Measurements from ENCODE around the gene PSMB10.
"Not testable (repeated sequence)": the region's sequence is repeated elsewhere in the genome, so short reads cannot be mapped to it uniquely, and the experiment has no call there.

PSMB10 gene

DNA sequence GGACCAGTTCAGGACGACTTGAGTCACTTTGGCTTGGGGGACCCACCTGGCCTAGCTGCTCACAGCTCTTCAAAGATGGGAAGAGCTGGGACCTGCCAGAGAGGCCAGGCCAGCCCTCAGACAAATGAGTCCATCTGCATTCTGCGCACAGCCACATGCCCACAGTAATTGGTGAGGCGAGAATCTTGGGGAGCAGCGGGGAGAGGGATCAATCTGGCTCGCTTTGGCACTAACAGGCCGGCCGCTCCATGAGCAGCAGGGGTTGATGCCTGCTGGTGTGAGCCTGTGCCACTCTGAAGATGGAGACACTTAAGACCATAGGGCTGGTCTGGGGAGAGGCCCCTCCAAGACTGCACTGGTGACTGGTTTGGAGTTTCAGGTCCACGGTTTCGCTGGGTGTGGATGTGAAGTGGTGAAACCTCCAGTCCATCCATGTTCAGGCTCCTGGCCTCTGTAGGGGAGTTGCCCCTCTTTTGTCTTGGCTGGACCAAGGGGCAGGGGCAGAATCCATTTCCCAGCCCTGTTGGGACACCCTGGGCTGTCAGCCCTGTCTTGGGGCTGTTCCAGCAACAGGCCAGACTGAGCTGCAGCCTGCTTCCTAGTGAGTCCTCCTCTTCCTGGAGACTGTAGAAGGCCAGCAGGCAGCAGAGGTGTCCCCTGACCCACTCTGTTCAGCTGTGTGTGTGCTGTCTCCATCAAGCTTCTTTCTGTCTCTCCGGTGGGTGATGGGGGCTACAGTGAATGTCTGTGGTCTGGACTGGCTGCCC is 12.3 kb downstream of the PSMB10 start:
- no peak for DNase-seq

DNA sequence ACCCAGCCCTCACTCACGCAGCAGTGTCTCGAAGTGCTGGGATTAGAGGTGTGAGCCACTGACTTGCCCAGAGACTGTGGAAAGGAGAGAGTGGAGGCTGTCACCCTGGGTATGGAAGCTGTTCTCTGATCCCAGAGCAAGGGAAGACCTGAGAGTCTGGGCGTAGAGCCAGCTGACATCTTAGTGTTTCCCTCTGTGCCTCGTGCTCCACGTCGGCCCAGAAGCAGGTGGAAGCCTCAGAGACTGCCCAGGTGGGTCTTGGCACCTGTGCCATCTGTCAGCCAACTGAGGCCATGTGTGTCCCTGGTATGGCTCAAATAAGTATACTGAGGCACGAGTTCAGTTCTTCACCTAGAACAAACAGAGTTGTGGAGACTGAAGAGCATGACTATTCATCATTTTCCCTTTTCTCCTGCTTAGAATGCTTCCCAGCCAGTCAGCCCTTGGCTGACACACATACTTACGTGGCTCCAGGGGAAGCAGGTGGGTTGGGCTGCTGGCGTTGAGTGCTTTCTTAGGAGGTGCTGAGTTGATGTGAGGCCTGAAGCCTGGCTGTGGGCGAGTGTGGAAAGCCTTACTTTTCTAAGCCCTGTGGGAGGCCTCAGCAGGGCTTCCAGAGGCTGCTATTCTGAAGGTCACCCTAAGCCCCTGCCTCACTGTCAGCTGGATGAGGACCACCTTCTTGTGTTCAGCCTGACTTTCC is 13.1 kb downstream of the PSMB10 start:
- DNase-seq, result no peak

DNA sequence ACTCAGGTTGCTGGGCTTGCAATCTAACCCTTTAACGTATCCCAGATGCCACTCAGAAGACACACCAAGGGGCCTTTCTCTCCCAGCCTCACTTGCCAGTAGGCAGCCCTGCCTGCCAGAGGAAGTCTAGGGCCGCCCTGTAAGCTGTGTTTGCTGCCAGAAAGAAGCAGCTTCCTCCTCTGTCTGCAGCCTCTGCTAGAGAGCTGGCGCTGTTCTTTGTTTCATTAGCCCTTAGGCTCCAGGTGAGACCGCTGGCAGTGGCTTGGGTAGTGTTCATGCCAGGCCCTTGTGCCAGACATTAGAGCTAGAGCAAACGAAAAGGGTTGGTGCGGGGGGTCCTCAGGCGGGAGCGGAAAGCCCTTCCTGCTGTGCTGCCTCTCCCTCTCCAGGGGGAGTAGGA is 13.9 kb downstream of the PSMB10 start:
- DNase-seq, result no peak

DNA sequence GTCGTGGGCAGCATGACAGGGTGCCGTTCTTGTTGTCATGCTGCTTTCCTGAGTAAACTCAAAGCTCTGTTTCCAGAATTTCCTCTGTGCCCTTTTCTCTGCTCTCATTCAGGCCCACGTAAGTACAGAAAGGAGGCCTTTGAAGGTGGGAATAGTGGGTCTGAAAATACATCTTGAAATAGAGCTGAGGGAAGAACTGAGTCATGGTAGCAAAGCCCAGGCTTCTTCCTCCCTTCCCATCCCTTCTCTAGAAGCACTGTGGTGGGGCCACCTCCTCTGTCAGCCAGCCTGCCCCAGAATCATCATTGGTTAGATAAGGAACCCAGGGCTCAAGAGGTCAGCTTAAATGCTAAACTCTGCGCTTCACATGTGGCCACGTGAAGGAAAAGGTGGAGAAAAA is 14.4 kb downstream of the PSMB10 start:
- DNase-seq, result no peak

DNA sequence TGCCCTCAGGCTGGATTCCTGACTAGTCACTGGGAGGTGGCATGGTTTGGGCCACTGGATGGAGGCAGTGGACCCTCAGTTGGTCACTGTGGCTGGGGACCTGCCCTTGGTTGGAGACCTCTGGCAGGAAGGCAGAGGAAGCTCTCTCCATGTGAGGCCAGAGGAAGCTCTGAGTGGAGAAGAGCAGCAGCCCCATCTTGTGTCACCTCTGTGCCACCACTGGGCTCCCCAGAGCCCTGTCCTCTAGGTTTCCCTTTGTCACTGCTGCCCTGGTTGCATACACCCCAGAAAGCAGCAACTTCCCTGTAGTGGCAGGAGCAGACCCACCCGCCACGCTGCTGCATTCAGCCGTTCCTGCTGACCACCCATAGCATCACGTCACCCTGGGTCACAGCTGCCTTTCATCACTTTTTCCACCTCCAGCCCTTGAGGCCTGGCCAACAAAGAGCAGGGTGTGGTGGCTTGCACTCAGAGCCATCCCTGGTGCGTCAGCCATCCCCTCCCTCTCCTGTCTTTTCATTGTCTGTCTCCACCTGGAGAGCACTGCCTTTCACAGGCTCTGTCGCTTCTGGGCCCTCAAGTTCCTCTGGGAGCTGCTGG is 16.9 kb downstream of the PSMB10 start:
- DNase-seq, result no peak

DNA sequence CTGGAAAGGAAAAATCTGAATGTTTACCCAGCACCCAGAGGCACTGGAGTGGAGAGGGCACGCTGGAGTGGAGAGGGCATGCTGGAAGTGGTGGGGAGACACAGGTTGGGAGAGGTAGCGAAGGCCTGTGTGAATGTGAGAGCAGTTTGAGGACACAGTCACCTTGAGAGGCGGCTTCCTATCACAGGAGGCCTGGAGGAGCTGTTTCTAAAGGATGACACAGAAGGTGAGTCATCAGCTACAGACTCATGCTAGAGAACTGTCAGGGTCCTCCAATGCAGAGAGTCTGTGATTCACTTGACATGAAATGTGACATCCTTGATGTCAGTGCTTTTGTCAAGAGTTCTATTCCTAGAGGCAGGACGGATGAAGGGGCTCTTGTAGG is 18.8 kb downstream of the PSMB10 start:
- DNase-seq, result peak; percentile 89

DNA sequence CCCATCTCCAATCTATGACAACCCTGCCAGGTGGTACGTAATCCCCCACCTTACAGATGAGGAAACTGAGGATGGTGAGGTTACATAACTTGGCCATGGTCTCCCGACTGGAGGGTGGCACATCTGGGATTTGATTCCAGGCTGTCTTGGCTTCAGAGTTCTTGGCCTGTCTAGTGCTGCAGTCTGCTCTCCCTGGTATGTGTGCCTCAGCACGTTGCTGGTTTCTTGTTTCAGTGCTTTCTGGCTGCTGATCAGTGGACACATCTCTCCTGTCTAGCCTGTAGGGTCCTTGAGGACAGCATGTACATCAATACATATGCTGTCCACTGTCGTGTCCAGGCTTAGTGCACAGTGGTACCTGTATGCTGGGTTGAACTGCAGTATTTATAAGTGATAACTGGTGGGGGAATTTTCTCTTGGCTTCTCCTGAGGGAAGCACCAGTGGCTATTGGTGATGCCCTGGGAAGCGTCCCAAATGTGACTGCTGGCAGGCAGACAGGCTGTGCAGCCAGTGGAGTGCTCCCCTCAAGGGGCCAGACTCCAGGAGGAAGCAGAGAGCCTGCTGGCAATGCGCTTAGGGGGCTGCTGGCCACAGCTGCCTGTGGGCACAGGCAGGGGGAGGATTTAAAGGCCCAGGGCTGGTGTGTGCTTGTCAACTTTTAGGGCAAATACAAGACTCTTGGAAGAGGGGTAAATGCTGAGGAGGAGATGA is 19.4 kb downstream of the PSMB10 start:
- DNase-seq, result no peak

DNA sequence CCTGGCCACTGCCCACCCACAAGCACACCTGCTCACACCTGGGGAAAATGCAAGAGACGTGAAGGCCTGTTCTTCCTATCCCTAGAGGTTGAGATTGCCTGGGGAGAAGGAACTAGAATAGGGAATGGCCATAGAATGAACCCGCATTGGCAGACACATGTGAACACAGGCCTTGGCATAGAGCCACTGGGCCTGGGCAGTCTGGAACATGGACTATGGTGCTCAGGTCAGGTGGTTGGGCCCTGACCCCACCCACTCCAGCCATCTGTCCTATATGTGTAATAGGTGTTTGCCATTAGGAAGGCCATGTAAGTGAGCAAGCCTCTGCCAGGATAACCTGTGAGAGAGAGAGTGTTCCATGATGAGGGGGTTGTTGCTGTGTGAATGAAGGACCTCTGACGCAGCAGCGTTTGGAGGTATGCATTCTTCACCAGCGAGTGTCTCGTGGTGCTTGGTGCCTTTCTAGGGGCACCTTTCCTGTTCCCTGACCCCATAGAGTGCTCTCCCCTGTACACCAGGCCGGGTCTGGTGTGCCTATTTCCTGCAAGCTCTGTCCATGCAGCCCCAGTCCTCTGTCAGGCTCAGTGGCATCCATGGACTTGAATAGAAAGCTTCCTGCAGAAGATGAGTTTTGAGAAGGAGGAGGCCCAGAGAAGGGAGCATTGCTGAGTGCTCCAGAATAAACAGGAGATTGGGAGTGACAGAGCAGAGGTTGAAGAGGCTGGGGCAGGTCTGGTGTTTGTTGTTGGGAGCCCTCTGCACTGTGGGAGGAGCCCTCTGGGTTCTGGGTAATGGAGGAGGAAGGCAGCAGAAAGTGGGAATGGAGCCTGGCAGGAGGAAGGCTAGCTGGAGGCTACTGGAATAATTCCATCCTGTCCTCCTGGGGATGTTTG is 20.6 kb downstream of the PSMB10 start:
- no peak for DNase-seq

DNA sequence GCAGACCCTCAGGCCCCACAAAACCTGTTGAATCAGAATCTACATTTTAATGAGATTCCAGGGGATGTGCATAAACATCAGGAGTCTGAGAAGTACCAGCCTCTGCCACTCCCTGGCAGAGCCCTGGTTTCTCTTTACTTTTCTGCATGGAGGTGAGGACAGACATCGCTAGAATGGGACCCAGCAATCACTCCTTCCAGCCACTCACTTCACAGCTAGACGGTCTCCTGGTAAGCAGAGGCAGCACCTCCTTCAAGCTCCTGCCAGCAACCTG is 21.2 kb downstream of the PSMB10 start:
- not testable (repeated sequence) for DNase-seq

DNA sequence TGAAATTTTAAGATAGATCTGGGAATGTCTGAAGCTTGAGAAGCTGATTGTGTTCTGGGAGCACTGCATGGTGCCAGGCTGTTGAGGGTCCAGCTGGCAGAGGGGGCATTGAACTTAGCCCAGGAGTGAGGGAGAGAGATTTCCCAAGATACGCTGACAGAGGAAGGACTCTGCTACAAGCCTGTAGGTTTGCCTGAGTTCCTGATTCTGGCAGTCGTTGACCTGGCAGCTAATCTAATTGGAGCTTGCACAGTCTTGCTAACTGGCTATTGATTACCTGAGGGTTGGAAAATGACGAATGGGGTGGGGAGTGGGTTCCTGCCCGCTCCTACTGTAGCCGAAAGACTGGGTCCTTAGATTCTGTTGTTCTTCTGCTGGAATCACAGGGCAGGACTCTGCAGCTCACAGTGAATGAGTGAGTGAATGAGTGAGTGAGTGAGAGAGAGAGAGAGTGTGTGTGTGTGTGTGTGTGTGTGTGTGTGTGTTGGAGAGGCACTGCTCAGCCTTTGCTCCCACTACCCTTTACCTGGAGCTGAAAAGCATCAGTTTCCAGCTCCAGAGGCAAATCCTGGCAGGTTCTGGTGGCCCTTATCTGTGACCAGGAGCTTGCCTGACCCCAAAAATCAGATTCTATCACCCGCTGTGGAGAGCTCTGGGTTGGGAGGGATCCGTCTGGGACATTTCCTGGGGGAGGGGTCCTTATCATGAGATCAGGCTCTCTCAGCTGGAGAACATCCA is 21.7 kb downstream of the PSMB10 start:
- no peak for DNase-seq

DNA sequence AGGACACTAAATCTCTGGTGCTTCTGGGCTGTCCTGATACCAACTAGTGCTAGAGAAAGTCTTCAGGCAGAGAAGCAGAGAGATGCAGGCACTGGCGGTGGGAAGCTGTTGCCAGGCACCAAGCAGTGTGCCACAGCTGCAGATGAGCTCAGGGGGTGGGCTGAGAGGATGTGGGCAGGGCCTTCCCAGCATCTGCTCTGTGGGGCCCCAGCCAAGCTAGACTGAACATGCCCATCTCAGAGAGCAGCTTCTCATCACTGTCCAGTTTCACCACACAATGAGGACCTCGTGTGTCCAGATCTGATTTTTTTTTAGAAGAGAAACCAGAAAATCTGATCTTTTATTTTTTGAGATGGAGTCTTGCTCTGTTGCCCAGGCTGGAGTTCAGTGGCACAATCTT is 26.5 kb downstream of the PSMB10 start:
- peak; percentile 26 for DNase-seq

DNA sequence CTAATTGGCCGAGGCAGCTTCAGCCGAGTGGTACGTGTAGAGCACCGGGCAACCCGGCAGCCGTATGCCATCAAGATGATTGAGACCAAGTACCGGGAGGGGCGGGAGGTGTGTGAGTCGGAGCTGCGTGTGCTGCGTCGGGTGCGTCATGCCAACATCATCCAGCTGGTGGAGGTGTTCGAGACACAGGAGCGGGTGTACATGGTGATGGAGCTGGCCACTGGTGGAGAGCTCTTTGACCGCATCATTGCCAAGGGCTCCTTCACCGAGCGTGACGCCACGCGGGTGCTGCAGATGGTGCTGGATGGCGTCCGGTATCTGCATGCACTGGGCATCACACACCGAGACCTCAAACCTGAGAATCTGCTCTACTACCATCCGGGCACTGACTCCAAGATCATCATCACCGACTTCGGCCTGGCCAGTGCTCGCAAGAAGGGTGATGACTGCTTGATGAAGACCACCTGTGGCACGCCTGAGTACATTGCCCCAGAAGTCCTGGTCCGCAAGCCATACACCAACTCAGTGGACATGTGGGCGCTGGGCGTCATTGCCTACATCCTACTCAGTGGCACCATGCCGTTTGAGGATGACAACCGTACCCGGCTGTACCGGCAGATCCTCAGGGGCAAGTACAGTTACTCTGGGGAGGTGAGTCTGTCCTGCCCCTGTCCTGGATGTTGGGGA is 27.5 kb downstream of the PSMB10 start:
- no peak for DNase-seq

DNA sequence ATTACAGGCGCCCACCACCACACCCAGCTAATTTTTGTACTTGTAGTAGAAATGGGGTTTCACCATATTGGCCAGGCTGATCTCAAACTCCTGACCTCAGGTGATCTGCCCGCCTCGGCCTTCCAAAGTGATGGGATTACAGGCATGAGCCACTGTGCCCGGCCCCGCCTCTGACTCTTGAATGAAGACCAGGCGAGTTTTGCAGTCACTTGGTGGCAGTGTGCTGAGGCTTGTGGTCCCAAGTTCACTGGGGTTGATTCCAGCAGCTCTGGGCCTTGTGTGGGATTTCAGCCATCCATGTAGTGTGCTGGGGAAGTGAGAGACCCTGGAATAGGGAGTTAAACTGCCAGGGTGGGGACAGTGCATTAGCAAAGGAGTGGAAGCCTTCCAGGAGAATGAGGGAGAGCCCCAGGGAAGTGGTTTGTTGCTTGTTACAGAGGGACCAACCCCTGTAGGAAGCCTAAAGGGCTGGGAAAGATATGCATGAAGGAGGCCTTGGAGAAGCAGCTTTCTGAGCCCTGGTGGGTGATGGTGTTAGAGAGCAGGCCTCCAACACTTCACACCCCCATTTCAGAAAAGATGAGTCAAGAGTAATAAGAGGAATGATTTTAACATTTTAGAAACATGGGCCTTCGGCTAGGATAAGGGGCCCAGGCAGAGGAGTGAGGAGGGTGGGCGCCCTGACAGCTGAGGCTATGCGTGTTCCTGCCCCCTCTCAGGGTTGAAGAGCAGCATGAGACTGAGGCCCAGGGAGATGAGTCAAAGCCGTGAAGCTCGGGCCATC is 29.1 kb downstream of the PSMB10 start:
- no peak for DNase-seq

DNA sequence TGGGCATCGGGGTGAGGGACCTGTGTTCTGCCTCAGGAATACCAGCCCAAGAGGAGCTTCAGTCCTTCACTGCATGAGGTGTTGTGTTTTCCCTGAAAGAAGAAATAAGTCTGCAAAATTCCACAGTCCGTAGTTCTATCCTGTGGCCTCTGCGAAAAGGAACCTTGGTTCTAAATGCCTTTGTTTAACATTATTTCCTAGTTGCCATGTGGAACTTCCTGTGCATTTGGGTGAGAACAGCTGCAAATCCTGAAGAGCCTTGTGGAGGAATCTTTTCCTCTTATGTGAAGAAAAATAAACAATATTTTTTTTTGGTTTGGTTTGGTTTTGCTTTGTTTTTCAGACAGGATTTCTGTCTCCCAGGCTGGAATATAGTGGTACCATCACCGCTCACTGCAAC is 33.8 kb downstream of the PSMB10 start:
- no peak for DNase-seq

DNA sequence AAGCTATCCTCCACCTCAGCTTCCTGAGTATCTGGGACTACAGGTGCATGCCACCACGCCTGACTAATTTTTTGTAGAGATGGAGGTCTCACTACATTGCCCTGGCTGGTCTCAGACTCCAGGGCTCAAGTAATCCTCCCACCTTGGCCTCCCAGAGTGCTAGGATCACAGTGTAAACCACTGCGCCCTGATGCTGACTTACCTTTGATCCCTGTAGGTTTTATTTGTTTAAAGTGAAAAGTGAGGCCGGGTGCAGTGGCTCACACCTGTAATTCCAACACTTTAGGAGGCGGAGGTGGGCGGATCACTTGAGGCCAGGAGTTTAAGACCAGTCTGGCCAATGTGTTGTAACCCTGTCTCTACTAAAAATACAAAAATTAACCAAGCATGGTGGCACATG is 34.9 kb downstream of the PSMB10 start:
- DNase-seq, result no peak

DNA sequence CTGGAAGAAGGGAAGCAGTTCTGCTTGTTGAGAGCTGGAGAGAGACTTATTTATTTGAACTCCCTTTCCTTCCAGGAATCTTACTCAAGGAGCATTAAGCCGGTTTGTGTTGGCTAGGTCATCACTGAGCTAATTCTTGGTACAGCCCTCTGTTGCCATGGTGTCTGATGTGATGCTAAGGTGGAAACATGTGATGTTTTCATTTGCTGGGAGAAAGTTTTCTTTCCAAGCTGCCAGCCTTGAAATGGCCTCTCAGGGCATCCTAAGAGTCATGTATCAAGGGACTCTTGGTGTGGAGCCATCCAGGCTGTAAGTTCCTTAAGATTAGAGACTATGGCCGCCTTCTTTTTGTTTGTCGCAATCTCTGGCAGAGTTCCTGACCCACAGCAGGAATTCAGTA is 39.4 kb downstream of the PSMB10 start:
- DNase-seq, result peak; percentile 6

DNA sequence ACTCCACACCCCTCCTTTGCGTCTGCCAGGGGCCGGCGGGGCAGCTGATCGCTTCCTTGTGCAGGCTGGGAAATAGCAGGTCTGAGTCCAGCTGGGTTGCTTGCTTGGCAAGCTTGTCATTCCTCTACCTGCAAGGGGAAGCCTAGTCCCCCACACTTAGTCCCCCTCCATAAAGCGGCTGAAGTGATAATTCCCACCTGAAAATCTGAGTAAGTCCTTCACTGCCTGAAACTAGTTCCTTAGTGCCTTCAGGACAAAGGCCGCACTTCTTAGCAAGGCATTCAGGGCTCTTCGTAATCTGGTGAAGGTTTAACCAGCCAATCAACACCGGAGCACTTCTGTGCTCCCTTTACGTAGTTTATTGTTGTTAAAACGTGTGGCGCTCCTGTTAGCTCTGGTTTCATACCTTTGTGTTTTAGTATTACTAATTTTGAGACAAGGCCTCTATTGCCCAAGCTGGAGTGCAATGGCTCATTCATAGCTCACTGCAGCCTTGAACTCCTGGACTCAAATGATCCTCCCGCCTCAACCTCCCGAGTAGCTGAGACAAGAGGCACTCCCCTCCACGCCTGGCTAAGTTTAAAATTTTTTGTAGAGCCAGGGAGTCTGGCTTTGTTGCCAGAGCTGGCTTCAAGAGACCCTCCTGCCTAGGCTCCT is 42.8 kb downstream of the PSMB10 start:
- no peak for DNase-seq

DNA sequence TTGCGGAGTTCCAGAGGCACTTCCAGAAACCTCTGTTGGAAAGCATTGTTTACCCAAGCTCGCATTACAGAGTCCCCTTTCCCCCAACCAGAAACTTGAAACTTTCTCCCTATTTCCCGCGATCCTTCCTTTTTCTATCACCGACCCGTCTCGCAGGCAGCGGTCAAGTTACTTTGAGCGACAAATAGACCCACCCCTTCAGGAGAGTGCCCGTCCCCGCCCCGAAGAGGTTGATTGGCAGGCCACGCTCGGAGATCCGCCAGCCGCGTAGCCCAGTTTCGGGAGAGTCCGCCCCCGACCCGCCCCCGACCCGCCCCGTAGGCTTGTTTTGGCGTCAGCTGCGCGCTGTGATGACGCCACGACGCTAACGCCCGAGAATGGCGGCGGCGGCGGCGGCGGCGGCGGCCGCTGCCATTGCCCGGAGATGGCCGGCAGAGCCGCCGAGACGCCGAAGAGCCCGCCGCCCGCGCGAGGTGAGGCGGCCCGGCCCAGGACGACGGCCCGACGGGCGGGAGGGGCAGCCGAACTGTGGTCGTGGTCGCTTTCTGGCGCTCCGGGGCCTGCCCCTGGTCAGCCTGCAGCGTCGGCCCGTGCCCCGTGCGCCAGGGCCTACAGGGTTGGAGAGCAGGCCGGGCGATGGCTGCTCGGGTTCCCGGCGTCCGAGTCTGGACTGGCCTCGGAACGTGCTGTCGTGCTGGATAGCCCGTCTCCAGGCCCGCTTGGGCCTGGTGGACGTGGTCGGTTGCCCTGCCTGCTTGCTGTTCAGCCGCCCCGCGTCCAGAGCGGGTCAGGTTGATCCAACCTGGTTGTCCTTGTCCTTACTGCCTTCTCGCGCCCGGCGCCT is 43.5 kb downstream of the PSMB10 start, which contains the start of gene PSKH1:
Gene PSKH1 (plus strand): TSS at position 356 of the 844 bp plus-strand sequence. CDS start 15,496 bp downstream, outside the sequence.
- peak; percentile 95 for DNase-seq

DNA sequence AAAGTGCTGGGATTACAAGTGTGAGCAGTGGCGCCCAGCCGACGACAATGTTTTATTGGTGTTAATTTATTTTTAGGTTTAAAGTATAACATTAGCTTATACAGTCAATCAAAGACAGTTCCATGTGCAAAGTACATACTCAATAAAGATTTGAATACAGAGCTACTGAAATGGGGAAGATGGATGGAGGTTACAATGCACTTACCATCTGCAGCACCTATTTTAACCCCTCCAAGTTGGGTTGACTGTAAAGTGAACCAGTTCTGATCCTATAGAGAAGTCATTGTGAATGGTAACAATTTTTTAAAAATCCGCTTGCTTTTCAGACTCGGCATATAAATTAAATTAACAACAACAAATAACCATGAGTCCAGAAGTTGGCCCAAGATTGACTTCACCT is 44.3 kb downstream of the PSMB10 start:
- DNase-seq, result no peak

Data from fibroblast of skin of back (primary cell).